Uterus (tissue), 2 donors: ENCODE results near the gene ZNF627.

Experiments
- POLR2A ChIP-seq, 2 donors: fragments of 450-650 bp; IDR thresholded peaks; one replicate each; pipeline ENCODE4 v1.6.1; 2016; ENCODE audit warnings: antibody characterized with exemption in 2 of 2, mild to moderate bottlenecking in 1 of 2, moderate library complexity in 1 of 2
- TF ChIP-seq, protein P1 (sequence below), 4 experiments: fragments of 200-600 bp in 2 of 4; fragments of 450-650 bp in 2 of 4; sonication (generic) in 2 of 4; IDR thresholded peaks; one replicate each; pipeline ENCODE4 v1.5.1; 2016 to 2019; ENCODE audit warnings: antibody characterized with exemption in 4 of 4, mild to moderate bottlenecking in 2 of 4, moderate library complexity in 1 of 4

DNA sequence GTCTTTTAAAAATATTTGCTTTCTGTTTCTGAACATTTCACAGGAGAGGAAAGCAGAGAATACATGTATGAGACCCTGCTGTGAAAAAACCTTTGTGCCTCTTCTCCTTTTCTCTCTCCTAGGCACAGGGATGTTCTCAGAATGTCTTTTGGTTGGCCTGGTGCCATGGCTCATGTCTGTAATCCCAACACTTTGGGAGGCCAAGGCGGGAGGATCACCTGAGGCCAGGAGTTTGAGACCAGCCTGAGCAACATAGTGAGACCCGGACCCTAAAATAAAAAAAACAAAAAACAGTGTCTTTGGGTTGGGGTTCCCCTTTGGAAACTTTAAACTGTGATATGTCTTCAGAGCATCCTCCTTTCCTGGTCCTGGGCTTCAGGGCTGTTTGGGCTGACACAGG lies 1.5 kb downstream of the ZNF627 start:
- TF ChIP-seq, protein P1, sequence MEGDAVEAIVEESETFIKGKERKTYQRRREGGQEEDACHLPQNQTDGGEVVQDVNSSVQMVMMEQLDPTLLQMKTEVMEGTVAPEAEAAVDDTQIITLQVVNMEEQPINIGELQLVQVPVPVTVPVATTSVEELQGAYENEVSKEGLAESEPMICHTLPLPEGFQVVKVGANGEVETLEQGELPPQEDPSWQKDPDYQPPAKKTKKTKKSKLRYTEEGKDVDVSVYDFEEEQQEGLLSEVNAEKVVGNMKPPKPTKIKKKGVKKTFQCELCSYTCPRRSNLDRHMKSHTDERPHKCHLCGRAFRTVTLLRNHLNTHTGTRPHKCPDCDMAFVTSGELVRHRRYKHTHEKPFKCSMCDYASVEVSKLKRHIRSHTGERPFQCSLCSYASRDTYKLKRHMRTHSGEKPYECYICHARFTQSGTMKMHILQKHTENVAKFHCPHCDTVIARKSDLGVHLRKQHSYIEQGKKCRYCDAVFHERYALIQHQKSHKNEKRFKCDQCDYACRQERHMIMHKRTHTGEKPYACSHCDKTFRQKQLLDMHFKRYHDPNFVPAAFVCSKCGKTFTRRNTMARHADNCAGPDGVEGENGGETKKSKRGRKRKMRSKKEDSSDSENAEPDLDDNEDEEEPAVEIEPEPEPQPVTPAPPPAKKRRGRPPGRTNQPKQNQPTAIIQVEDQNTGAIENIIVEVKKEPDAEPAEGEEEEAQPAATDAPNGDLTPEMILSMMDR (IDR thresholded peaks at IDR 0.05) = no peak
- no peak for TF ChIP-seq POLR2A (IDR thresholded peaks at IDR 0.05)
